GM13976 (cell line): Measurements from ENCODE around the gene SPATC1L.

ENCODE experiments used
- DNase-seq: peaks from one replicate; pipeline ENCODE4 v3.0.0; 2012; ENCODE audit warnings: low spot score
- in situ Hi-C: fragments of 300-500 bp; cut with MboI; formaldehyde crosslinking; loops from one replicate; pipeline ENCODE4 v1.12.0; 2022; ENCODE audit warnings: low sequenced_read_pairs, mixed read lengths, inconsistent platforms; ENCODE audit not compliant: unreplicated experiment
- TF ChIP-seq, protein P1 (sequence below): IDR thresholded peaks from 2 replicates; pipeline ENCODE4 v1.5.1; 2012; ENCODE audit warnings: borderline replicate concordance, mild to moderate bottlenecking; ENCODE audit not compliant: insufficient read depth; ENCODE audit errors: extremely low read depth, missing control alignments, control extremely low read depth

The SPATC1L gene

DNA sequence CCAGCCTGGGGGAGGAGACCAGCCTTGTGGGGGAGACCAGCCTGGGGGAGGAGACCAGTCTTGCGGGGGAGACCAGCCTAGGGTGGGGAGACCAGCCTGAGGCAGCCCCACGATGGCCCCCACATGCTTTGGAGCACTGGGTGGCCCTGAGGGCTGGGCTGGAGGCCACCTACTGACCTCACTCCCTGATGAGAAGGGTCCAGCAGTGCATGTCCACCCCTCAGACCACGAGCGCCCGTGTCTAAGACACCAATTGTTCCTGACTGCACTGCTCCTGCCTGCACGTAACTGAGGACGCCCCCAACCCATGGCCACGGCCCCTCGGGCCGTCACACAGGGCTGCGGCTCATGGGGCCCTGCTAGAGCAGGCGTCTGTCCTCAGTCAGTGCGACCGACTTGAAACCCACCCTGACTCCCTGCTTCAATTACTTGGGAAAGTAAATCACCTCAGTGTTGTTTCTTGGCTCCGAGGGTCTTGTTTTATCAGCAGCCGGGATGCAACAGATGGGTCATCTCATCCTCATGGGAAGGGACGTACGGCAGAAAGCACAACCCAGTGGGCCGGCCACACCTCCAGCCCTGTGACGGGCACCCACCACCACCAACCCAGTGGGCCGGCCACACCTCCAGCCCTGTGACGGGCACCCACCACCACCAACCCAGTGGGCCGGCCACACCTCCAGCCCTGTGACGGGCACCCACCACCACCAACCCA is at the start of gene SPATC1L:
Gene SPATC1L, minus strand, starts transcription at position 550 of the 715 bp plus-strand sequence. CDS start 1,643 bp downstream, outside the sequence.
- peak; percentile 83 for DNase-seq
- in situ Hi-C loops: no loop called here
- TF ChIP-seq, protein P1, sequence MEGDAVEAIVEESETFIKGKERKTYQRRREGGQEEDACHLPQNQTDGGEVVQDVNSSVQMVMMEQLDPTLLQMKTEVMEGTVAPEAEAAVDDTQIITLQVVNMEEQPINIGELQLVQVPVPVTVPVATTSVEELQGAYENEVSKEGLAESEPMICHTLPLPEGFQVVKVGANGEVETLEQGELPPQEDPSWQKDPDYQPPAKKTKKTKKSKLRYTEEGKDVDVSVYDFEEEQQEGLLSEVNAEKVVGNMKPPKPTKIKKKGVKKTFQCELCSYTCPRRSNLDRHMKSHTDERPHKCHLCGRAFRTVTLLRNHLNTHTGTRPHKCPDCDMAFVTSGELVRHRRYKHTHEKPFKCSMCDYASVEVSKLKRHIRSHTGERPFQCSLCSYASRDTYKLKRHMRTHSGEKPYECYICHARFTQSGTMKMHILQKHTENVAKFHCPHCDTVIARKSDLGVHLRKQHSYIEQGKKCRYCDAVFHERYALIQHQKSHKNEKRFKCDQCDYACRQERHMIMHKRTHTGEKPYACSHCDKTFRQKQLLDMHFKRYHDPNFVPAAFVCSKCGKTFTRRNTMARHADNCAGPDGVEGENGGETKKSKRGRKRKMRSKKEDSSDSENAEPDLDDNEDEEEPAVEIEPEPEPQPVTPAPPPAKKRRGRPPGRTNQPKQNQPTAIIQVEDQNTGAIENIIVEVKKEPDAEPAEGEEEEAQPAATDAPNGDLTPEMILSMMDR: no peak

DNA sequence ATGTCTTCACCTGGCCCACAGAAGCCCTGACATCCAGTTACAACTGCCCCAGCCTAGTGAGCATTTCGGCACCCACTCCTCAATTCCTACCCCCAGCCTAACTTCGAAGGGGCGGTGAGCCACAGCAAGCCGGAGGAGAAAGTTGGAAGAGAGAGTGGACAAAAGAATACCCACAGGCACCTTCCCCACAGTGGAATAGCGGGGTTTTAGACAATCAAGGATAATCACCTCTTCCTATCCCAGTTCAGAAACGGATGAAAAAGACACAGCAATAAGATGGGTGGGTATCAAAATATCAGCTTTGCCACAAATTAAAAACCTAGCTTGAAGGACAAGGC is 45.6 kb upstream of the SPATC1L start:
- no peak for DNase-seq
- TF ChIP-seq, protein P1: no peak
- in situ Hi-C loops: no loop called here

DNA sequence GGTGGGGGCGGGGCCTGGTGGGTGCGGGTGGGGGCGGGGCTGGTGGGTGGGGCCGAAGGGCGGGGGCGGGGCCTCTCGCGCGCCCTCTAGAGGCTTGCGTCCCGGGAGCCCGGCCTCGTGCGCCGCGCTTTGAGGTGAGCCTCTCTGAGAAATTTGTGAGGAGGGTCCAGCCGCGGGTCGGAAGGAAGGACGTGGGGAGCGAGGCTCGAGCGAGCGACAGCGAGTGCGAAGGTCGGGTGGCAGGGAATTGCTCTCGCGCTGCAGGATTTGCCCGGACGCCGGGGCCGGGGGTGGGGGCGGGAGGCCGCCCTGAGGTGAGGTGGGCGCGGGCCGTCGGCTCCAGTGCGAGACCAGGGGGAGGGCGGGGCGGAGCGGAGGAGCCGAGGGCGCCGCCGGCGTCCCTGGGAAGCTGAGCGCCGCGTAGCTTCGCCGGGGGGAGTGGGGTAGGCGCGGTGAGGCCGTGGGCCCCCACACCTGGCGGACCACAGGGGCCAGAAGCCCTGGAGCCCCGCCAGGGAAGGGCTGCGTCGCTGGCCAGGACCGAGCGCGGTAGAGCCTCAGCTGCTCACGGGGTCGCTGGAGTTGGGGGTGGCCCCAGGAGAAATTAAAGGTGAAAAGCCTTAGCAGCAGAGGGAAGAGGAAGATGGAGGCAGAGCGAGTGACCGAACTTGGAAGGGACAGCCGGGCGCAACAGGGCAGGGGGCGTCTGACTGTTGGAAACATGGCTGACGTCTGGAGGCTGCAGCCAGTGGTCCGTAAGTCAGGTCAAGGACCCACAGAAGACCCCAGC is 45.1 kb upstream of the SPATC1L start:
- in situ Hi-C loops: no loop called here
- peak; percentile 68 for DNase-seq
- TF ChIP-seq, protein P1: peak; percentile 48

DNA sequence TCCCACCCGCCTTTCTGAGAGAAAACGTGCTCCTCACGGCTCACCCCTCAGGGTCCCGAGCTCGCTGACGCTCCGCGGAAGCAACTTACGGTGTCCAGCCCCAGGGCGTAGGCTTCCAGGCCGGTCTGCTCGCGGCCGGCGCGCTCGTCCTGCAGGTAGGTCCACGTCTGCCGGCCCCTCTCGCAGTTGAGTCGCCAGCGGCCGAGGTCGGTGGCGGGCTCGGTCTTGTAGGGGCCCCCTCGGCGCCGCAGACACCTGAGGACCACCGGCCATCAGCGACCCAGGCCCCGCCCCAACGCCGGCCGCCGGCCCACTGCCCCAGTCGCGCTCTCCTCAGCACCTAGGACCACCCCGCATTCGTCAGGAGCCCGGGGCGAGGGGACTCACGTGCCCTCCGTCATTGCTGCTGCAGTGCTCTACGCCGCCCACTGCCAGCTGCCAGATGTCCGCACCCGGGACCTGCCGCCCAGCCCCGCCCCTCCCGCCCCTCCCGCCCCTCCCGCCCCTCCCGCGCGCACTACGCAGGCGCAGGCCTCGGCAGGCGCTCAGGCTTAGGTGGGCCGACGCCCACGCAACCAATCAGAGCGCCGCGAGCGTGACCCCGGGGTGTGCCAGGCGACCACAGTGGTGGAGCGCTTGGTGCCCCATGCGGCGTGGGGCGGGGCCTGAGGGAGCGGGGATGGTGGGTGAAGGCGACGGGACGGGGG is 44.2 kb upstream of the SPATC1L start, which contains the start of gene LSS:
Gene LSS, minus strand, starts transcription at position 430 of the 707 bp plus-strand sequence. Its CDS starts 29 bp downstream, at position 401.
- TF ChIP-seq, protein P1: no peak
- in situ Hi-C loops: no loop called here
- peak; percentile 98 for DNase-seq

DNA sequence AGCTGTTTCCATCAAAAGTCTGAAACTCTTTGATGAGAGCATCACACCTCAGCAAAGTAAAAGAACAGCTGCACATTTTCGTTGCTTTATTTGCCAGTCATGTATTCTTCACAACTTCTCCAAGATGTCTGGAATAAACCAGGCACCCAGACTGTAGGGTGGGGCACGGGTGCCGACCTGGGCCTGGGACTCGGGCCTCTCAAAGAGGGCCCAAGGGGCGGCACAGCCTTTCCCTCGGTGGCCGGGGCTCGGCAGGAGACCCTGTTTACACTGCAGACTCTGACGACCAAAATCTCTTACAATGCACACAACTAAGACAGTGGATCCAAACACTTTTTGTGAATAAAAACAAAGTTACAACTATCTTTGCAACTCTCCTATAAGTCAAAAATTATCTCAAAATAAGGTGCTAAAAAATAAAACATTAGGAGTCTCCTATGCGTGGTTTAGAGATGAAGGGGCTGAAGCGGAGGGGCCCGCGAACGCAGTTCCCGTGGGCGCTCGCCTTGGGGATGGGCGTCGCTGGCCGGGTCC is 43.6 kb upstream of the SPATC1L start:
- TF ChIP-seq, protein P1: no peak
- in situ Hi-C loops: no loop called here
- DNase-seq: peak; percentile 22
